ENCODE data around the gene NFYC.

The NFYC gene

DNA sequence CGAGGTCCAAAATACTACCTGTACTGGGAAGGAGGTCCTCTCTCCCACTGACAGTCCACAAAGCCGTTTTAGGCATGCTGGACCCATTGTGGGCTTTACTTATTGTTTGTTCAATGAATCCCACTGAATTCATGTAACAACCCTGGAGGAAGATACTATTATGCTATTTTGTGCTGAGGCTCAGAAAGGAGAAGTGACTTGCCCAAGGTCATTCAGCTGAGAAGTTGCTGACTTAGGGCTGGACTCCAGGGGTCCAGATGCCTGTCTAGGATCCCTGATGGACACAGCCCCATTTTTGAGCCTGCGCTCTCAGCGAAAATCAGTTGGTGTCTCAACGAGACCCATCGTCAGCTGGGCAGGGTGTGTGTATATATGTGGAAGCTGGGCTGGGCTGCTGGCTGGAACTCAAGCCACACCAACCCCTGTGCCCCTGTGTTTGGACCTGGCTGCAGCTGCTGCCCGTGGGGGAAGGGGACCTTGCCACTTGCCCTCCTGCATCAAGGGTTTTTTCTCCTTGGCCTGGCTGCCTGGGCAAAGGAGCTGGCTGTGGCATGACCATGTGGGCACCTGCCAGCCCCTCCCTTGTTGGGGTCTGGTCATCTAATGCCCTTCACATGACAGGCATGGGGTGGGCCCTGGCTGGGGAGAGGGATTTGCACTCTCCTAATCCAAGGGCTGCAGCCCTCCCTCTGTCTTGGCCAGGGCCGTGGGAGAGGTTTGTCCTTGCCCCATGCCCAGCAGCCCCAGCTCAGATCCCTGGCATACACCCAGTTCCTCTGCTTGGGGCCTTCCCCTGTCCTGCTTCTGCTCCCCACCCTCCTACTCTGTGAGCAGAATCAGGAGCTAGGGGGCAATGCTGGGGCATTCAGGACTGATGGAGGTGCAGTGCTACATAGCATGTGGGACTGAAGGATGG, 107.1 kb downstream of the NFYC start:
- no peak for DNase-seq

DNA sequence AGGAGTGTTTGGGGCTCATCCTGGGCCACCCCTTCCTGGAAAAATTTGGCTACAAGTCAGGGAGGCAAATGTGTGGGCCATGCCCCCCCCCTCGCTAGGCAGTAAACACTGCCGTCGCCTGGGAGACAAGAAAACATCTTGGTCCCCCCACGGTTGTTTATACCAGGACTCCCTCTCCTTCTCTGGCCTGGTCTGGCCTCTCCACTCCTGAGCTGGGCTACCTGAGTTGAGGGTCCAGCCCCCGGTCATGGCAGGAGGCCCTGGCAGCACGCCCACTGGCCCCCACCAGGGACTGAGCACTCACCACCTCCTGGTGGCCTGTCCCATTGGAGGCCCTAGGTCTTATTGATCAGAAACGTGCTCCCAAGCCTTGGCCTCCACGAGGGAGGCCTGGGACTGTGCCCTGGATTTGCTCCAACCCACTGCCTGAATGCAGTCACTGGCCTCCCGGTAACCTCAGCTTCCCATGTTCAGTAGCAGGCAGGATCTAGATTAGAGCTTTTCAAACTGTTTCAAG, 107.9 kb downstream of the NFYC start:
- peak; percentile 19 for DNase-seq

DNA sequence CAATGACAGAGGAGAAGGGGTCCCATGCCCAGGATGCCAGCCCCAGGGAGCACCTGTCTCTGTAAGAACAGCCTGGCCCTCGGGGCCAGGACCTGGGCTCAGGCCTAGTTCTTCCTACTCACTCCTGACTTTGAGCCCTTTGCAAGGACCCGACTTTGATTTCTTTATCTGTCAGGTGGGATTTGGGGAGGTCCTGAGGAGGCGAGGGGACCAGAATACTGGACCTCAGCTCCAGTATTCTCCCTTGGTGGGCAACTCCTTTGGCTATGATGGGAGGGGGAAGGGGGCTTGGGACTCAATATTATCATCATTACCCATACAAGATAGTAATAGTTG, 110.2 kb downstream of the NFYC start:
- no peak for DNase-seq

DNA sequence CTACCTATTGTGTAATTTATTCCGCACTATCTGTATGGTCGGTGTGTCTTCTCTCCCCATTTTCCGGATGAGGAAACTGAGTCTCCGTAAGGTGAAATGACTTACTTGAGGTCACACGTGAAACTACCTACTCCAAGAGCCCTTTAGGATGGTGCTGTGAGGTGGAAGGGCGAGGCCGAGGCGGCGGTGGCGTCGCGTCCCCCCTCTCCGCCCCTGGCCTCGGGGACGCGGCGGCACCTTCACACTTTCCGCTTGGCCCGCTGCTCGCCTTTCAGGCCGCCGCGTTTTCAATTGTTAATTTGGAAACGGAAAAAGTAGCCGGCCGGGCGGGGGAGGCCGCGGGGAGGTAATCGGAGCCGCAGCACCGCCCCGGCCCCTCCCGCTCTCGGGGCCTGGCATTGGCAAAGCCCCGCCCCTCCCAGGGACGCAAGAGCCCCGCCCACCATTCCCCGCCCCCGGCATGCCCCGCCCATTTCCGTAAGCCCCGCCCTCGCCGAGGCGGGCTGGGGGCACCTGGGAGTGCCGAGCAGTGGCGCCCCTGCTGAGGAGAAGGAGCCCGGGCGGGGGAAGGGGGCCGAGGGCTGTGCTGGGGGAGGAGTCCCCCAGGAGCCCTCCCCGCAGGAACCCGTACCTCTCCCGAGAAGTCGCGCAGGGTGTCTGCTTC, 110.7 kb downstream of the NFYC start:
- peak; percentile 77 for DNase-seq

DNA sequence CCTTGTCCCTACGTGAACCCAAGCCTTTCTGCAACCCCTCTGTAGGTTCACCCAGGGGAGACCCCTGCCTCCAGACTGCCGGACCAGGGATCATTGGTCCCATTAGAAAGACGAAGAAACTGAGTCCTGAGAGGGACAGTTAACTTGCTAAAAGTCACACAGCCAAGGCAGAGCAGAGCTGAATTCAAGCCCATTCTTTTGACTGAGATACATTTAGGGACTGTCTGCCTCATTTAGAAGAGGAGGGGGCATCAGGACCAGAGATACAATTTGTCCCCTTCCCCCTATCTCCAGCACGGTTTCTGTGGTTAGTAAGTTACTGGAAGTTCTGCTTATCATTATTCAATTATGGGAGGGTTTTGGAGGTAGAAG, 111.2 kb downstream of the NFYC start:
- DNase-seq: no peak

DNA sequence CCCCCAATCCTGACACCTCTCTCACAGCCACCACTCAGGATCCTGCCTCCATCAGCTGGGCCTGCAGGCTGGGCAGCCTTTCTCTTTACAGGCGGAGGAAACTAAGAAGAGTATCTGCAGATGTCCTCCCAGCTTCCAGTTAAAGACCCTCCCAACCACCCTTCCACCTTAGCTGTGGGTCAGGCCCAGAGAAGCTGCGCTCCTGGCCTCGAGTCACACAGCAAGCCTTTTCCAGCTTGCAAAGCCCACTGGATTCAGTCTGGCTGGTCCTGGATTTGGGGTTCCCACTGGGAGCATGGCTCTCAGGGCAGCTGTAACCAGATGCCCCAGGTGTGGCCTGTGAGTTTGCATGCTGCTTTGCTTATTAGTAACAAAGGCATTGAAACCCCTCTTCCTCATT, 111.9 kb downstream of the NFYC start:
- DNase-seq: no peak

DNA sequence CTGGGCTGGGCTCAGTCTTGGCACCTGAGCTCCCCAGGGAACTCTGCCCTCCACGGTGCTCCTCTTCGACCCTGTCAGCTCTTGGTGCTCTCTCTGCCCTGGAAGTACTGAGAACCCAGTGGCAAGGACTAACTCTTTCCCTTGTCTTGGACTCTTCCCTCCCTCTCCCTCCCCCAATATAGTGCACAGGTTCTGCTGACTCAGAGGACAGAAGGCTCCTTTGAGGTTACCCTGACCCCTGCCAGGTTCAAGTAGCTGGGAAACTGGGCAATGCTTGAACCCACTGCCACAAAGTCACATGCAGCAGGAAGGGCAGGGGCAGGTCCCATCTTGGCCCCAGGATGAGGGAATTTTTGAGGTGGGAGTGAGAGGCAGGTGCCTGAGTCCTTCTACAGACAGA, 112.4 kb downstream of the NFYC start:
- no peak for DNase-seq

DNA sequence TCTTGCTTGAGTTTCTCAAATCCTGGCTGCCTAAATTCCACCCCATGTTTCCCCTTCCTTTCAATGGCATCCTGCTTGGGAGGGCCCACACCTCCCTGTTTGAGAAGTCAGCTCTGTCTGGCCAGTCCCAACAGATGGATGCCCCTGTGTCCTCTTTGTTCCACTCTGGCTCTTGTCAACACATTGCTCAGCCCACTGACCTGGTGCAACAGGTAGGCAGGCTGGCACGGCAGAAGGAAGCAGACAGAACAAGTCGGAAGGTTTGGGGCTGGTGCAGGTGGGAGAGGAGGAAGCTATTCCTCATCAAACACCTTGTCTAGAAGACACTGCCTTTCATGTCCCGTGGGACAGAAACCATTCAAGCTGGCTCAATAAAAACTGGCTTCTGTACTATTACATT, 114.7 kb downstream of the NFYC start:
- DNase-seq: no peak

DNA sequence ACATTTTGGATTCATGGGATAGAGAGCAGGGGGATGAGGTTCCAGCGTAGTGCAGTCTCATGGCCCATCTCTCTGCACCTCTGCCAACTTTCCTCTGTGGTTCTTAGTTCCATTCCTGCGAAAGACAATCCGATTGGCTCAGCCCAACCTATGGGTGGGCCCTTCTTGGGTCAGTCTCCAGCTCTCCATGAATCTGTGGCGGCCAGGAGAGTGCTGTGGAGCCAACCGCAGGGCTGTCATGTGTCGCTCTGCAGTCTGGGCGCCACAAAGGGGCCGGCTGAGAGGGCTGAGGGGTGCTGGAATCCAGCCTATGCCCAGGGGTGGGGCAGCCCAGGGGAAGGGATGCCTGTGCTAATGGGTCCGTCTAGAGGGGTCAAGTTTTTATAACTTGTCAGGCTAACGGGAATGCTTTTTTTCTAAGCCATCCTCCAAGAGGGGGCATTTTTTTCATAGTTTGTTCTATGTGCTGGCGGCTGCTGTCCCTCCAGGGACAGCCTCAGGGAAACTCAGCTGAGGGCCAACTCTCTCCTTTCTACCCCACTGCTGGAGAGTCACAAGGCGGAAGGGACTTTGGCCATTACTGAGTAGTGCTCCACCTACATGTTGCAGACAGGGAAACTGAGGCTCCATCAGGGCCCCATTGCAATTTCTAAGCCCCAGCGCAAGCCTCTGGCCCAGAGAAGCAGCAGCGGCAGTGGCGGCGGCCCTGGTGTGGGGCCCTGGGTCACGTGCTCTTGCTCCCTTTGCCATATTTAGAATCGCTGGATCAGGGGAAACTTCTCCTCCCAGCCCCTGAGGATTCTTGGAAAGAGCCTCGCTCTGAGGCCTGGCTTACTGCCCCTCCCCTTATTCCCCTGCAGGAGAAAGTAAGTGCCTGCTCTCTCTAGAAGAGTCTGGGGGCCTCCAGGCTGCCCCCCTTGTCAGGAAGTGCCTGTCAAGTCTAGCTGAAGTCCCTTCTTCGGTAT, 115.5 kb downstream of the NFYC start:
- DNase-seq: no peak

DNA sequence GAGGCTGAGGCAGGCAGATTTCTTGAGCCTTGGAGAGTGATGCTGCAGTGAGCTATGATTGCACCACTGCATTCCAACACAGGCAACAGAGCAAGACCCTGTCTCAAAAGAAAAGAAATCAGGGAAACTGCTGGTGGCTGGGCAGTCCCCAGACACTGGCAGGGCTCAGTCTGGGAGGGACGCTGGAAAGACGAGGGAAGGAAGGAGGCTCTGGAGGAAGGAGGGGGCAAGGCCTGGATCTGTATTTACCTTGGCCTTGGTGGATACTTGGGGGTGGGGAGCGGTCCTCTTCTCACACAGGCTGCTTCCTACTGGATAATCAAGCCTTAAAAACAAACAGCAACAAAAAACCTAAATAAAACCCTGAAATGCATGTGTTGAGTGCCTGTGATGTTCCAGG, 116.5 kb downstream of the NFYC start:
- no peak for DNase-seq

DNA sequence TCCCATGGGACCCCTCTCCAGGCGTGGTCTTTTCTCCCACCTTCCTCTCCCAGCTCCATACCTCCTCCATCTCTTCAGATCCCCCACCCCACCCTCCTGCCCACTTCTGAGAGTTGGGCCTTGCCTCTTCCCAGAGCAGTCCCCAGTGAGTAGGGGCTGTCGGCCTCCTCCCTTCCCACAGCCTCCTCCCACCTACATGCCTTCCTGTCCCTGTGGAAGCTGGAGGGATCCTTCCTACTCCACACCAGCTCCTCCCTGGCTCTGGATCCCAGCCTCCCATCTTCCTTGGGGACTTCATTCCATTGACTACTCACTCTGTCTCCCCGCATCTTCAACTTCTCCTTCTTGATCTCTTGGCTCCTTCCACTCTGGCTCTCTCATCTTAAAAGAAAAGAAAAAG, 116.9 kb downstream of the NFYC start:
- DNase-seq: no peak

DNA sequence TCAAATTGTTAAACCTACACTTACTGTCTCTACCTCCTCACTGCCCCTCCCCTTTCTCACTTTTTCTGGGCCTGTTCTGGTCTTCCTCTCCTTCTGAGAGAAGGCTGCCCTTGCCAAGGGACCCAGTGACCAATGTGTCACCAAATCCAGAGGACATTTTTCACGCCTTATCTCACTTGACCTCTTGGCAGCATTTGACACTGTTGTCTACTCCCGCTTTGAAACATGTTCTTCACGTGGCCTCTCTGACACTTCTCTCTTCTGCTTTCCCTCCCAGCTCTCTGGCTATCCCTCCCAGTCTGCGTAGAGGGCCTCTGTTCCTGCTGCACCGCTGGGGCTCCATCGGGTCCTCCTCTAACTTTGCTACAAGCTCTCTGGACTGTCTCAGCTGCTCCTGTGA, 117.4 kb downstream of the NFYC start:
- no peak for DNase-seq

DNA sequence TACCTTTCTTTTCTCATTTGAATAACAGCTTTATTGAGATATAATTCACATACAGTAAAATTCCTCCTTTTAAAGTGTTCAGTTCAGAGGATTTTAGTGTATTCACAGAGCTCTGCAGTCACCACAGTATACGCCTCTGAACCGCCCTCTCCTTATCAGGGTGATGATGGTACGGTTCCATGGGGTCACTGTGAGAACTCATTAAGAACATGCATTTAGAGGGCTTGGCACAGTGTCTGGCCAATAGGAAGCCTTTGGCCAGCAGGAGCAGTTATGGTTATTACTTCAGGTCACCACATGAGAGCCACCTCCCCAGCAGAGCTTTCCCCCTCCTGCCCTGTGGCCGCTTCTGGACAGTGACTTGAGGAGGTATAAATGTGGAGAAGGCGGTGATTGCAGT, 119.4 kb downstream of the NFYC start:
- no peak for DNase-seq

DNA sequence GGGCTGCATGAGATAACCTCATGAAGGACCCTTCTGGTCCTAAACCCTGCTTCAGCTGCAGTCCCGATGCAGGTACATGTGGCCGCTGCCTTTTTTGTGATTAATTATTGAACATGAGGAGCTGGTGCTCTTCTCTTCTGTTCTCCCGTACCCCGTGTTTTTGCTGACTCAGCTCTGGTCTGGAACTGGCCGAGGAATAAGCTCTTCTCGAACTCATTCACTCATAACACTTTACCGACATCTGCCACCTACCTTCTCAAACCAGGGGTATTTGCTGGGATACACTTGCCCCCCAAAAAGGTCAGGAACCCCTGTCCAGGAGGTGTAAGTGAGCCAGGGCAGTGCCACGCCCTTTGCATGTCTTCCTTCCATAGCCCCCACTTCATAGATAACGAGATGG, 123.9 kb downstream of the NFYC start:
- DNase-seq: no peak

DNA sequence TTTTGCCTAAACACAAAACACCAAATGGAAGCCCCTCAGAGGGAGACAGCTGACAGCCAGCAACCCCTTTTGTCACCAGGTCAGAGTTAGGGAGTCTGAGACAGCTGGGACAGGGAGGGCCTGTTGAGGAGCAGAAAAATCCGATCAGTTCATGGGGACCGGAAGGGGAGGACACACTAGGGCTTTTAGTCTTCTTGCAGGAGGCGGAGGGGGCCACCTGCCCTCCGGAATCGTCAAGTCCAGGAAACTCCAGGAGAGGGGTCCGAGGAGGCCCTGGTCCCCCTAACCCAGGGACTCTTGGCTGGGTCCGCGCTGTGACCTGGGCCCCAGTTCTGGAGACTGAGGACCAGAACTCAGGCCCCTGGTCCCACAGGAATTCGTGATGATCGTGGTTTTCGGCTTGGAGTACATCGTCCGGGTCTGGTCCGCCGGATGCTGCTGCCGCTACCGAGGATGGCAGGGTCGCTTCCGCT, 126.3 kb downstream of the NFYC start:
- DNase-seq: no peak

DNA sequence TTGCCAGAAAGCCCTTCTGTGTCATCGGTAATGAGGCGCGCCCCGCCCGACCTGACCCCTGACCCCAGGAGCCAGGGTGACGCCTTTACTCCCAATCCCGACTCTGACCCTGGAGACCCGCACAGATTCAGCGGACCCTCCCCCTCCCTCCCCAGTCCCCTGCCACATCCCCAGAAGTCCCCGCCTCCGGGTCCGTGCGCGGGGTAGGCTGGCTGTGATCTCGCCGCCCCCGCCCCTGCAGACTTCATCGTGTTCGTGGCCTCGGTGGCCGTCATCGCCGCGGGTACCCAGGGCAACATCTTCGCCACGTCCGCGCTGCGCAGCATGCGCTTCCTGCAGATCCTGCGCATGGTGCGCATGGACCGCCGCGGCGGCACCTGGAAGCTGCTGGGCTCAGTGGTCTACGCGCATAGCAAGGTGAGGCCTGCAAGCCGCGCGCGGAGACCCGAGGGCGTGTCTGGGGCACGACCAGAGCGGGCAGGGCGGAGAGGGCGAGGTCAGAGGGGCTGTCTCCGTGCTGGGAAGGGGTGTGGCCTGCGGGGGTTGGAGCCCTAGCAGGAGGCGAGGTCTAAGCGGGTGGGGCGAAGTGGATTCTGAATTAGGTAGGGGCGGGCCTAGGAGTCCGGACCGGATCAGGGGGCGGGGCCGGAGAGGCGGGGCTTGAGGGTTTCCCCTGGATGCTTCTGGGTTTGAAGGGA, 126.9 kb downstream of the NFYC start:
- DNase-seq: peak; percentile 25

DNA sequence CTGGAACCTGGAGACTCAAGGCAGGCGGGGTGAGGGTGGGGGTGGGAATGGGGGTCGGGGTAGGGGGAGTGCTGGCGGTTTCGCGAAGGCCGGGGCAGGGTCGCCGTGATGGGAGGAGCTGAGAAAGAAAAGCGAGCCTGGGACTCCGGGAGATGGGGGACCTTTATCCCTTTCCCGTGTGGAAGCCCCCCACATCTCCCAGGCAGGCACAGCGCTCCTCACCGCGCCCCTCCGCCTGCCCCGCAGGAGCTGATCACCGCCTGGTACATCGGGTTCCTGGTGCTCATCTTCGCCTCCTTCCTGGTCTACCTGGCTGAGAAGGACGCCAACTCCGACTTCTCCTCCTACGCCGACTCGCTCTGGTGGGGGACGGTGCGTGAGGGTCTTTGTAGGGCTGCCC, 127.6 kb downstream of the NFYC start:
- DNase-seq: no peak

DNA sequence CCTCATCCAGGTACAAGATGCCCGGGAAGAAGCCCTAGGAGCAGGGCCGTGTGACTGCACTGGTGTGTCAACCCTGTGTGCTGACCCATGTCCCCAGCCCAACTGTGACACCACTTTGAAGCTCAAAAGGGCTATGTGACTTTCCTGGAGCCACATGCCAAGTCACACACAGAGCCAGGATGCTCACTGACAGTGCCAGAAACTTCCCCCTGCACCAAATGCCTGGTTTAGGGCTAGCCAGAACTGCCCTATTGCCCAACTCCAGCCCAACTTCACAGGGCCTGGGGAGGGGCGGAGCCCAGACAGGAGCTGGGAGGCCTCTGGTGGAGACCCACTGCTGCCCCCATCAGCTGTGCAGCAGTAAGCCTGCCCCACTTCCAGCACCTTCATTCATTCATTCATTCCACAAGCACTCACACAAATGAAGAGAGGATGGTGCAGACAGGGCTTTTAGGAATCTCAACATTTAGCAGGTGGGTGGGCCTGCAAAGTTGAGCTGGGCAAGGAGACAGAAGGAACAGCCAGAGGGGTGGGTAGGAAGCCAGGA, 128.8 kb downstream of the NFYC start:
- DNase-seq: no peak
